Posterior cingulate gyrus (tissue), 11 donors: Measurements from ENCODE around the gene EPHB6.

Experiments used
- DNase-seq, 10 donors: peaks; one replicate each; pipeline versions ENCODE4 v3.0.0 to v3.0.0-alpha.2; 2020 to 2021; ENCODE audit warnings: mixed read lengths in 3 of 10
- intact Hi-C: fragments of 100-400 bp; cut with DNase I; formaldehyde crosslinking; loops from one replicate; pipeline ENCODE4 v1.15.1; 2023

Gene EPHB6

GRCh38 chr7:142892951-142893350, 38.1 kb downstream of the EPHB6 start:
- no peak for DNase-seq
- intact Hi-C loops: no loop called here

- DNase-seq: peak in 1 of 10 donors; percentile 41
- intact Hi-C loops: no loop called here
Measured at GRCh38 chr7:142894112-142894984, 39.5 kb downstream of the EPHB6 start.

DNA sequence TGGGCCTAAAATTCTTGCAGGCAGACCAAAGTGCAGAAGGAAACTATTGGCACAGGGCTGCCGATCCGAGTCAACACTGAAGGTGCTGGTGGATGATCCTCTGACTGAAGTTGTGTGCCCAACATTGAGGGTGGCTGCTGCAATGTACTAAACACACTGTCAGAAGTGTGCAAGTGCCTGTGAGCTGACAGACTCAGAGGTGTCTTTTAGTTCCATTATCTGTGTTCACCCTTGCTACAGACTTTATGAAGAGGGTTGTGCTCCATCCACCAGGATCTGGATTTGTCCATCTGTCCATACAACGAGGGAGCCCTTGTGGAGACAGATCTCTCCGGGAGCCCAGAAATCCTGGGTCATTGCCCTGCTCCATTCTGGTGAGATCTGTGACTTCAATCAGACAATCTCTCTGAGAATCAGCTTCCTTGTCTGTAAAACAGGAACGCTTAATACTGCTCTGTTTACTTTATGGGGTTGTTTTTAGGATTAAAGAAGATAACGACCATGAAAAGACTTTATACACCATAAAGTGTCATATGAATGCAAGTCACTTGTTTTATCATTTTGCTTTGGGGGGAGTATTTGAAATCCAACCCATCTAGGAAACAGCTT, 40.2 kb downstream of the EPHB6 start:
- no peak for DNase-seq

DNA sequence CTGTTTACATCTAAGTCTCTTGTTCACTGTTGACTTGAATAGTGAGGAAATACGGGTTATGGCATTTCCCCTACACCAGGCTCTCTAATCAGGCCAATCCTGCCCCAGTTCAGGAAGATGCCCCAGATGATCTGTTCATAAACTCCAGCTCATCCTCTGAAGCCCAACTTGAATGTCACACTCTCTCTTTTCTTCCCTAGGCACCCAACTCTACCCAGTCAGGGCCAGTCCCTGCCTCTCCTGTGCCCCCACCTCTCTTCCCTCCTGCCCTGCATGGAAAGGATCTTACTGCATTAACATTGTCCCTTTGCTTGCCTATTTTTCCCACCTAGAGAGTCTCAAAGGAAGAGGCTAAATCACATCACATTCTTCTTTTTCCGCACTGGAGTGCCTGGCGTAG, 41.3 kb downstream of the EPHB6 start:
- intact Hi-C loops: no loop called here
- DNase-seq: no peak

More for the DNA sequence above, 40.2 kb downstream of the EPHB6 start:
- intact Hi-C loops: no loop called here

- no peak for DNase-seq
- intact Hi-C loops: no loop called here
Measured at GRCh38 chr7:142896741-142897379, 42.0 kb downstream of the EPHB6 start.

DNA sequence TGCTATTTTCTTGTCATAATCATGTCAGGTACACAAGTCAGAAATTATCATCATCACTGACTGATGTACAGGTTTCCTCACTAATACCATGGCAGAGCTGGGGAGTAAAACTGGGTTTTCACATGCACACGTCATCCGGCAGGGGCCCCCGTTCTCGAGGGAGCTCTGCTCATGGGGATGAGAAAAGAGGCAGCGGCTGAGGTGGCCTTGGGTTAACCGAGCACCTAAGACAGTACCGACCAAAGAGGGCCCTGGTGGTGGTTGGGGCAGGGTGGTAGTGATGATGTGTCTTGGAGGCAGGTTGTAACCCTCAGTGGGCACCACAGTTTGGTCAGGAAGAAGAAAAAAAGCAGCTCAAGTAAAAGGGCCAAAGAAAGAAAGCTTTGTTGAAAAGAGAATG, 42.8 kb downstream of the EPHB6 start:
- intact Hi-C loops: no loop called here
- no peak for DNase-seq

DNA sequence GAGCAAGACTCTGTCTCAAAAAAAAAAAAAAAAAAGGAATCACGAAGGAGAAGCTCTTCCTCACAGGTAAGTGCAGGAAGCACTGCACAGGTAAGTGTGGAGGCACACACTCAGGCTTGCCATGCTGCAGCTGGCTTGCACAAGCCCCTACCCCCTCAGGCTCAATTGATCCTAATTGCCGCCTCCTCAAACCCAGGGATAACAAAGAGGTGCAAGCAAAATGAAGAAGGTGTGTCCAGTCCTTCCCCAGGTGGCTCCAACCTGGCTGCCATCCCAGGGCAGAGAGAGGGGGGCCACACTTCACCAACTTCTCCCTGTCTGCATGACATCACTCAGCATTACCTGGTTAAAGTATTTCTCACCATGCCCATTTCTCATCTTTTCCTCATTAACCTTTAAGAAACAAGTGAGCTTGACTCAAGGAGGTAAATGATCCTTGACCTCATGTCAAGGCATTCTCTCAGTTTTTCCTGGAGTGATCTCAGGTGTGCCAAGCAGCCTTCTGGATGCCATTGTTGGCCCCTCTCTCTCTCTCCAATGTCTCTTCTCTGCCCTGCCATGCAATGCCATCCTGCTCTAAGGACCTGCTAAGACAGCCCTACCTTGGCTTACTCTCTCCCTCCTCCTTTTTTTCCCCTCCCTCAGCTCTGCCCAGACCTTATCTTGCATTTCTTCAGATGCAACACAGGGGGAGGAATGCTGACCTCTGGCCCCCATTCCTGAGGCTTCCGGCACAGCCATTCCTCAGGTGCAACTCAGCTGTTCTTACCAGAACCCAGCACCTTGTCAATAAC, 43.7 kb downstream of the EPHB6 start:
- DNase-seq: no peak
- intact Hi-C loops: no loop called here

DNA sequence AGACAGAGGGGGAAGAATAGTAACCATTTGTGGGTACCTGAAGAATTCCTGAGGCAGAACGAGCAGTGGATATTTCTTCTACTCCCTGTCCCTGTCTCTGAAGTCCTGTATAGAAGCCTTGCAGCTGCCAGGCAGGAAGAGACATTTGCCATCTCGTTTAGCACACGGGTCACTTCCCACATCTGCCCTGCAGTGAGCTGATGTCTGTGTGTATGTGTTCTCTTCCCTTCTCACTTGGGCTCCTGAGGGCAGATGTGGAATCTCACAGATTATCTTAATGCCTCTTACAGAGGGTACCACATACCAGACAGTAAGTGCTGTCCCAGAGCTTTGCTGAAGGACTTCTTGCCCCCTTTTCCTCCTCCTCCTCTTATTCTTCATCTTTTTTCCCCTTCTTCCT, 44.8 kb downstream of the EPHB6 start:
- intact Hi-C loops: no loop called here
- no peak for DNase-seq

DNA sequence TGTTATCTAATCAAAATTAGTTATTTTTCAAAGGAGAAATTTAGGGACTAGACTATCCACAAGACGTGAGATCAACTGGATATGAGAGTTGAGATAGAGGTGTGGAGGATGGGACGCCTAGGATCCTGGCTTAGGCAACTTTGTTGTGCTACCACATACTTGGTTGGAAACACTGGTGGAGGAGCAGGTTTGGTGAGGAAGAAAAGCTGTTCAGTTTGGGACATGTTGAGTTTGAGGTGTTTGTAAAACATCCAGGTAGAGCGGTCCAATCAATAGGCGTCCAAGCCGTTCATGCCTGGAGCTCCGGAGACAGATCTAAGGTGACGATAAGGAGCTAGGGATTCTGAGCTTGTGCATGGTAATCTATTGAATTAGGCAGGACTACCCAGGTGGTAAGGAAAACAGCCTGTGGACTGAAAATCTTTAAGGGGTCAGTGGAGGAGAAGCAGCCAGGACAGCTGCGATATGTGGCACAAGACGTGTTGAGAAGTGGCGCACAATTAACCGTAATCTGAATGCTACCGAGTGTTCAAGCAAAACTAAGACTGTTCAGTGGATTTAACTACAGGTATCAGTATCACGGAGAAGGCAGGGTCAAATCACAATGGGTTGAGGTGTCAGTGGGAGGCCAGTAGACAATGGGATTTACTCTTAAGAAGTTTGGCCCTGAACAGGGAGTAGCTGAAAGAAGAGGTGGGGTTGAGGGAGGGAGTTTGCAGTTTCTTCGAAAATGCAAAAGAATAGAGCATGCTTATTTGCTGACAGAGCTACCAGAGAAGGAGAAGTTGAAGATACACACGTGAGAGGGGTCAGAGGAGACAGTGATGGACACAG, 46.8 kb downstream of the EPHB6 start:
- intact Hi-C loops: no loop called here
- no peak for DNase-seq

GRCh38 chr7:142904128-142904527, 49.3 kb downstream of the EPHB6 start:
- intact Hi-C loops: no loop called here
- DNase-seq: no peak

- no peak for DNase-seq
- intact Hi-C loops: no loop called here
Measured at GRCh38 chr7:142905759-142906158, 50.9 kb downstream of the EPHB6 start.

- DNase-seq: no peak
- intact Hi-C loops: no loop called here
Measured at GRCh38 chr7:142906643-142907042, 51.8 kb downstream of the EPHB6 start.

DNA sequence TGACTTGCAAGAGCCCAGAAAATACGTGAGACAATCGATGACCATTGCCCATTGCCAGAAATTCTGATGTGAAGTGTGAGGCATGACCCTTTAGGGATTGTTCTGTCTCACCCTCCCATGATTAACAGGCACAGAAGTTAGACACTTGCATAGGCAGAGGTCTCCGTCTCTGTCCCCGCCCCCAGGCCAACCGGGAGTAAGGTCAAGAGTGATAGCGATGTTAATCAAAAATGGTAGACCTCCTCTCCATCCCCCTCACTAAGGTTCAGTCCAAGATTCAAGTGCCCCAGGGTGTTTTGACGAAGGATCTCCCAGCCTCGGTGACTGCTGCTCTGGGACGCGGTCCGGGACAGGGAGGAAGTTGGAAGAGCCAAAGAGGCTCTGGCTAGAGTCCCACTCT, 53.4 kb downstream of the EPHB6 start:
- no peak for DNase-seq
- intact Hi-C loops: no loop called here

DNA sequence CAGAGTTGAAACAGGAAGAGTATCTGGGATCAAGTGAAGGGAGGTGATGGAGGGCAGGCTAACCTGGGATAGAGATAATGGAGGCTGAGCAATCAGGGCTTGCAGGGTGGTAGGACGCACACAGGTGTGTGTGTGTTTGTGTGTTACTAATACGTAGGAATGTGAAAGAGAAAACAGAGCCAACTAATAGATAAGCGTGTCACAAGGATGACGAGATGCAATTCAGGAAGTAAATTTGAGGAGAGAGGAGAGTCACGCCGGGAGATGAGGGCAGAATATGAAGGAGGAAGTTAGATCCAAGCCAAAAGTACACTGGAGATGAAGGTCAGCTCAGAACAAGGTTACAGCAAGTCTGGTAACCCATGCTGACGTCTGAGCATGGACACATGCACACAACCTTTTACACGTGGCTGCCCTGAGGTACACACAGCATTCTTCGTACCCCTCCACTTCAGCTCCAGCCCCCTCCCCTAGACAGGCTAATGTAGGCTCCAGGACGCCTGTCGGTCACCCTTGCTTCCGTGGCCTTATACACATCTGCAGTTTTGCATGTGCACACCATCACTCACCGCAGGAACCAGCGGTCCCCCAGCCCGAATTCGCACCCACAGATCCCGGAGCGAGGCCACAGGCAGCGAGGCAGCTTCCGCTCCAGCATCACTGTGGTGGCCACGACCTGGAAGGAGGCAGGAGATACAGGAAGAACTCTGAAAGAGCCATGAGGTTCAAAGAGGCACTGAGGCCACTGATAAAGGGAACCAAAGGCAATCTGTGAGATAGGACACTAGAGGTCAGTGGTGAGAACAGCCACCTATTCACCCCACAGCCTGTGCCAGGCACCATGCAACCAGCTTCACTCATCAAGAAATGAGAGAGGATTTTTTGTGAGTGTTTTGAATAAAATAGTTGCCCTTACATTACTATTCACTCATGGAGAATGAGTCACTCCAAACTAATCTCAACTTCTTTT, 54.3 kb downstream of the EPHB6 start:
- intact Hi-C loops: no loop called here
- no peak for DNase-seq

DNA sequence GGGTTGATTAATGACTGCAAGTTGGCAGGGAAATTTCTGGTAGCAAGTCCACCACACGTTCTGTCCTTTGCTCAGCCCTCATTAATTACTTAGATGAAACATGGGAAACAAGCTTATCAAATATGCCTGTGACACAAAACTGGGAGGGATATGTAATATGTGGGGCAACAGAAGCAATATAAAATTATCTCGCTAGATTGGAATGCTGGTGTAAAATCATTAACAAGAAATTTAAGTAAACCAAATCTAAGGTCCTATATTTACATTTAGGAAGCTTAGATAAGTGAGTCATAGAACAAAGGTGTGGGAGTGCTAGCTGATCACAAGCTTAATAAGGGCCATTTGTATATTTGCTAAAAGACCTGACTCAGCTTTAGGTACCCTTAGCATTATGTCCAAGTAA, 55.2 kb downstream of the EPHB6 start:
- intact Hi-C loops: no loop called here
- DNase-seq: no peak

DNA sequence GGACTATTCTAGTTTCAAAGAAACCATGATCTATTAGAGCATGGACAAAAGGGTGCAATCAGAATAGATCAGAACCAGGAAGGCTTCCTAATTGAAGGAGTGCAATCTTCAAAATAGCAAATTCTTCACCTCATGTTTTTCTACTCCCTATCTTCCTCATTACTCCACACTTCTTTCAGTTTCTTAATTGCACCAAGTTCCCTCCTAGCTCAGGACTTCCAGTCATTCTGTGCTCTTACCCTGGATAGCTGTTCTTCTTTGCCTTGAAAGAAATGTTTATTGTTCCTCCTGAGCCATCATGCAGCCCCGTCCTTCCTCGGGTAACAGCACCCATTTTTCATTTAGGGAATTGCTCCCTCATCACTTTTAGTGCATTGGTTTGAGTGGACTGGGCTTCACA, 55.6 kb downstream of the EPHB6 start:
- intact Hi-C loops: no loop called here
- DNase-seq: no peak

GRCh38 chr7:142913051-142913450, 58.2 kb downstream of the EPHB6 start:
- intact Hi-C loops: no loop called here
- no peak for DNase-seq

DNA sequence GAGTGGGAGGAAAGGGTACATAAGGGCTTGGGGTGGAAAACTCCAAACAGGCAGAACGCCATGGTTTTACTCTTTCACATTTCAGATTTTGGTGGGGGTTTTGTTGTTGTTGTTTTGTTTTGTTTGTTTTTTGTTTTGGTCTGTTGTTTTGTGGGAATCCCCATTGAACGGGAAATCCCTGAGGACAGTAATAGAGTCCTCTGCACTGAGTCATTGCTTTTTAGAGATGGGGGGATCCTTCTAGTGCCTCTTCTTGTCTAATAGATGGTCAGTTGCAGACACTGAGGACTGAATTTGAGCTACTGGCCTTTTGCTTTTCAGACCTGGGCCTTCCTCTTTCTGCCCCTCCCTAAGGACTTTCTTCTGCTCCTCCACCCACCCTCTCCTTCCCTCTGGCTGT, 58.7 kb downstream of the EPHB6 start:
- DNase-seq: no peak
- intact Hi-C loops: no loop called here

DNA sequence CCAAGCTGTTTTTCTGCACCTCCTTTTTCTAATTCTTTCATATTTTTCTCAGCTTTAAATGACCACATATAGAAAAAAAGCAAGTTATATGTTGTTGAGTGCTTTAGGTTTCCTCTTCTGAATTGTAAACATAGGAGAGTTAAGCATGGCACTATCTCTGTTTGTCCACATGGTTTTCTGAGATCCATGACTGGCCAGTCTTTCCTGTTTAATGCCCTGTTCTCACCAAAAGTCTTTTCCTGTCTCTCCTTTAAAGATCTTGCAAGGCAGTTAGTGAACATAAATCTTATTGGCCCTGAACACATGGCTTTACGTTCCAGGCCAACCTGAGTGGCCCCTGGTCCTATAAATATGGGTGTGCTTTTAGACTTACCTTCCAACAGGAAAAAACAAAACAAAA, 59.2 kb downstream of the EPHB6 start:
- DNase-seq: no peak
- intact Hi-C loops: no loop called here
